Stimulated activated CD4-positive, alpha-beta T cell treated with anti-CD3 and anti-CD28 coated beads, Interleukin-4, amount 100 ng/mL, for 24 hours (primary cell): Measurements from ENCODE around the gene POLRMT.
"Not testable (repeated sequence)": the region's sequence is repeated elsewhere in the genome, so short reads cannot be mapped to it uniquely, and the experiment has no call there.

Source experiments
- DNase-seq: peaks from one replicate; pipeline ENCODE4 v3.0.0-alpha.2; 2020

Gene POLRMT

DNA sequence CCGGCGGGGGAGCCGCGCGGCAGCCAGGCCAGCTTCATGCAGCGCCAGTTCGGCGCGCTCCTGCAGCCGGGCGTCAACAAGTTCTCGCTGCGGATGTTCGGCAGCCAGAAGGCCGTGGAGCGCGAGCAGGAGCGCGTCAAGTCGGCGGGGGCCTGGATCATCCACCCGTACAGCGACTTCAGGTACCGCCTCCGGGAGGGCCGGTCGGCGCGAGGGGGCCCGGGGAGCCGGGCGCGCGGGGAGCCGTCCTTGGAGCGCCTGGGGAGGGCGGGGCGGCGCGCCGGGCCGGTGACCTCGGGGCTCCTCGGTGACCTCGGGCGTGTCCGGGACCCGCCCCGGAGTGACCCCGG is 43.0 kb downstream of the POLRMT start:
- DNase-seq = no peak

DNA sequence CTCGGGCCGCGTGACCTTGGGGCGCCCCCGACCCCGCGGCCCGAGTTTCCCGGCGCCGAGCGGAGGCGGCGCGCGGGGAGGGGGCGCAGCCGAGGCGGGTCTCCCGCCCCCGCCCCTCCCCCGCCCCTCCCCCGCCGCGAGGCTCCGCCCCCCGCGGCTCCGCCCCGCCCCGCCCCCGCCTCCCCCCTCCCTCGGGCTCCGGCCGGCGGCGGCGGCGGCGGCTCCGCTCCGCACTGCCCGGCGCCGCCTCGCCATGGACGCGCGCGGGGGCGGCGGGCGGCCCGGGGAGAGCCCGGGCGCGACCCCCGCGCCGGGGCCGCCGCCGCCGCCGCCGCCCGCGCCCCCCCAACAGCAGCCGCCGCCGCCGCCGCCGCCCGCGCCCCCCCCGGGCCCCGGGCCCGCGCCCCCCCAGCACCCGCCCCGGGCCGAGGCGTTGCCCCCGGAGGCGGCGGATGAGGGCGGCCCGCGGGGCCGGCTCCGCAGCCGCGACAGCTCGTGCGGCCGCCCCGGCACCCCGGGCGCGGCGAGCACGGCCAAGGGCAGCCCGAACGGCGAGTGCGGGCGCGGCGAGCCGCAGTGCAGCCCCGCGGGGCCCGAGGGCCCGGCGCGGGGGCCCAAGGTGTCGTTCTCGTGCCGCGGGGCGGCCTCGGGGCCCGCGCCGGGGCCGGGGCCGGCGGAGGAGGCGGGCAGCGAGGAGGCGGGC is 43.5 kb downstream of the POLRMT start, which contains the start of gene HCN2:
HCN2 (plus strand) TSS at position 189 of the 703 bp plus-strand sequence; CDS start at position 254, 65 bp downstream.
- DNase-seq = no peak

DNA sequence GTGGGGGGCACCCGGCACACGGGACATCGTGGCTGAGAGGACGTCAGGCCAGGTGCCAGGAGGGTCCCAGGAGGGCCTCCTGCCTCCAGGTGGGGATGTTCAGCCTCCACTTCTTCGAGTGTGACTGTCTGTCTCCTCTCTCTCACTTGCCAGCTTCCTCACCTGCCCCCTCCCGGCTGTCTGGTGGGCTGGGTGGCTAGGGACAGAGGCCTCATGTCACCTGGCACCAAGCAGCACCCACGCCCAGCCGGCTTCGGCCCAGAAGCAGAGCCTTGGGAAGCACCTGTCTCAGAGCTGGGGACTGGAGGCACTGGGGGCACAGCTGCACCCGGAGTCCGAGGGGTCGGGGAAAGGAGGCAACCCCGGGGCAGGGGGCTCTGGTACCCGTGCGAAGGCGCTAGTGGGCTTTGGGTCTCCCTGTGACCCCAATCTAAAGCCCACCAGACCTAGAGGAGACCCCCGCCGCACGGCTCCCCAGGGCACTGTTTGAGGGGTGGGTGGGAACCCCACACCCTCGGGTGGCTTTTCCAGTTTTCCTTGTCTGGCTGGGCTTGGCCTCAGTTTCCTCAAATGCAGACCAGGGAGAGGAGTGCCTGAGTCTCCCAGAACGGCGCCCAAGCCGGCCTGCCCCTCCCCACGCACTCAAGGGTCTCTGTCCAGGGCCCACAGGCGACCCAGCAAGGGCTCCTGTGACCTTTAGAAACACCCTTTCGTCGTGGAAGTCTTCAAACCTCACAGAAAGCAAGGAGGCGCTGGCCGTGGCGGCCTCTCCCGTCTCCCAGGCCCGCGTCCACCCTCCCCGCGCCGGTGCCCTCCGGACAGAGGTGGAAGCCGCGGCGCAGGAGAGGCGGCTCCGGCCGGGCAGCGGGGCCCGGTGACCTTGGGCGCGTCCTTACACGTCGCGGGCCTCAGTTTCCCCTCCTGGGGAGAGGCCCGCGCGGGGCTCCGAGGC is 44.3 kb downstream of the POLRMT start:
- no peak for DNase-seq

GRCh38 chr19:588093-588740 is 45.1 kb downstream of the POLRMT start:
- peak; percentile 73 for DNase-seq

GRCh38 chr19:585551-586110 is 47.7 kb downstream of the POLRMT start:
- no peak for DNase-seq

- not testable (repeated sequence) for DNase-seq
Observed at GRCh38 chr19:585146-585545, 48.2 kb downstream of the POLRMT start.

DNA sequence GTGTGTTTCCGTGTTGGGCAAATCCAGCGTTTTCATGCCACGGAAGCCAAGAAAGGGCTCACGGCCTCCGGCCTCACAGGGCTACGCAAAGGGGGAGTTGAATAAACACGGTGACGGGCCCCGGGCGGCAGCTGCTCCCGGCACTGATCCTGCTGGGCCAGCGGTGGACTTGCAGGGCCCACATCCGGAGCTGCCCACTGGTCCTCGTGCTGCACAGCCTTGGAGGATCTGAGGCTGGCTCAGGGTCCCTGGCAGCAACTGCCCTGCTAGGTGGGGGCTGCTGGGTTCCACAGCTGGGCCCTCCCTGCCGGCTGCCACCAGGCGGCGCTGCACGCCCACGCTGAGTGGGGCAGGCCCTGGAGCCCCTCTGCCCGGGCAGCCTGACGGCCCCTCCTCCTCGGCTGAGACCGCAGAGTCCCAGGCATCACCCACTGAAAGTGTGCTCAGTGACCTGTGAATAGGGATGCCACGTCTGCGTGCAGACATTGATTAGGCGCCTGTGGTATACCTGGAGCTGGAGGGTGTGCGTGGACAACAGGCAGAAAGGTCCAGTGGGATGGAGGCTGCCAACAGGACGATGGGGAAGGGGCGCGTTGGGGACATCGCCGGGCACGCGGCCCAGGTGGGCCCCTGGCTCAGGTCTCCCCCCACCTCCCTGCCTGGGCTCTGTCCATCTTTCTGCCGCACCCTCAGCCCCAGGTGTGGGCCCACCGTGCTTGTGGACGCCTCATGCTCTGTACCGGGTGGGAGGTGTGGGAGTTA is 48.9 kb downstream of the POLRMT start:
- peak; percentile 64 for DNase-seq

DNA sequence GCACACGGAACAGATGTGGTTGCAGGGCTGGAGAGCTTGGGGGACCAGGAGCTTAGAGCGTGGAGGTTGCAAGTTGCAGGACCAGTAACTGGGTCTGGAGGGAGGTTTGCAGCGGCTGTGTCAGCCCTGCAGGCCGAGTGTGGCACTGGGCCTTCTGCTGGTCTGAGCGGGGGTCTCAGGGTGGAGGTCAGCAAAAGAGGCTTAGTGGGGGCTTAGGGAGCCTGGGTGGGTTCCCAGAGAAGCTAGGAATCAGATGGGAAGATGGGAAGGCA is 49.4 kb downstream of the POLRMT start:
- no peak for DNase-seq

DNA sequence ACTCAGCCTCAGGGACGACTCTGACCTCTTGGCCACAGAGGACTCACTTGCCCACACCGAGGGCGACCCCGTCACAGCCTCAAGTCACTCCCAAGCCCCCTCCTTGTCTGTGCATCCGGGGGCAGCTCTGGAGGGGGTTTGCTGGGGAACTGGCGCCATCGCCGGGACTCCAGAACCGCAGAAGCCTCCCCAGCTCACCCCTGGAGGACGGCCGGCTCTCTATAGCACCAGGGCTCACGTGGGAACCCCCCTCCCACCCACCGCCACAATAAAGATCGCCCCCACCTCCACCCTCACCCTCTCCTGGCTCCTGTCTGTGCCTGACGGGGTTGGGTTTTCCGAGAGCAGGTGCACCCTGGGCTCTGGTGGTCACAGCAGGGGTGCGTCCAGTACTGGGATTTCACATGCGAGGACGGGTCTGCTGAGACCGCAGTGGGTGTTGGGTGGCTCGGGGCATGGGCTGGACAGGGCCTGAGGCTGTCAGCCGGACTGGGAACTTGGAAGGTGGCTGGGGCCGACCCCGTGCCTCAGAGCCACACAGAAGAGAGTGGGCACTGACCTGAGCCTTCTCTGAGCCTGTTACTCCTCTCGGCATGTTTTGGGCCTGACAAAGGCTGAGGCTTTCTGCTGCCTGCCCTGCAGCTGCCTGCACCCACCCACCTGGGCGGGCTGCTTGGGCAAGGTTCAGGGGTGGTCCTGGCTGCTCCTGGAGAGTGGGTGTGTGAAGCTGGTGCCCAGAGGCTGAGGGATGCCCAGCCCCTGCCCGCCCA is 50.0 kb downstream of the POLRMT start:
- DNase-seq = no peak

- DNase-seq = no peak
Observed at GRCh38 chr19:582497-583197, 50.7 kb downstream of the POLRMT start.

DNA sequence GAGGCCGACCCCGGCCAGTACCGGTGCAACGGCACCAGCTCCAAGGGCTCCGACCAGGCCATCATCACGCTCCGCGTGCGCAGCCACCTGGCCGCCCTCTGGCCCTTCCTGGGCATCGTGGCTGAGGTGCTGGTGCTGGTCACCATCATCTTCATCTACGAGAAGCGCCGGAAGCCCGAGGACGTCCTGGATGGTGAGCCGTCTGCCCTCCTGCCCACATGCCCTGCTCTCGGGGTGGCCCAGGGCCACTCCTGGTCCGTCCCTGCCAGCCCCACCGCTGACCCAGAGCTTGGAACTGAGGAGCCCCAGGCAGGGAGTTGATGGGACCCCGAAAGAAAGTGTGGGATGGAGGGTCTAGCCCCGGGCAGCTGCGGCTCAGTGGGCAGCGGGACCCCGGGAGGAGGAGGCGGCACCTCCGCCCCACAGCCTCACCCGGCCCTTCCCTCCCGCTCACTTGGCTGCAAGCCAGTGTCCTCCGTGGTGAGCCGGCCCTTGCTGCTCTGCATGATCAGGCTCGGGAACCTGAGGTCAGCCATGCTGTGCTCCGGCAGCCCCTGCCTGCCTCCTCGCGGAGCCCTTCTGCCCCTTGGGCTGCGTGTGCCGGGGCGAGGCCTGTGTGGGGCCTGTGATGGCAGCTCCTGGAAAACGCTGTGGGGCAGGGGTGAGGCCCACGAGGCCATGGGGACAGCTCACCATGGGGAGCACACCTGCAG is 51.8 kb downstream of the POLRMT start:
- DNase-seq = no peak

- DNase-seq = no peak
Observed at GRCh38 chr19:580274-580835, 53.0 kb downstream of the POLRMT start.

GRCh38 chr19:579842-580155 is 53.5 kb downstream of the POLRMT start:
- no peak for DNase-seq

GRCh38 chr19:579111-579841 is 54.1 kb downstream of the POLRMT start:
- no peak for DNase-seq

GRCh38 chr19:577439-578392 is 55.6 kb downstream of the POLRMT start:
- no peak for DNase-seq

- no peak for DNase-seq
Observed at GRCh38 chr19:576768-577438, 56.4 kb downstream of the POLRMT start.
